Bronchial epithelial cell (primary cell): Measurements from ENCODE around the gene MGA. TPM values are rescaled to one million over a fixed set of nuclear protein-coding genes. Genes with fewer than 3 reads are reported as not detected.

Source experiments
- DNase-seq: peaks from one replicate; pipeline ENCODE4 v3.0.0-alpha.2; 2010; ENCODE audit warnings: low read depth
- FAIRE-seq: peaks from 2 replicates; lab custom pipeline; 2011; peaks lifted over from hg19 to GRCh38; lab: Jason Lieb, UNC
- H3K27me3 ChIP-seq: 2 replicates; pipeline ENCODE4 v1.5.1; 2011; ENCODE audit warnings: low read length; ENCODE audit not compliant: control insufficient read depth, insufficient read depth
- H3K36me3 ChIP-seq: 2 replicates; pipeline ENCODE4 v1.5.1; 2011; ENCODE audit warnings: low read length; ENCODE audit not compliant: control insufficient read depth, insufficient read depth
- H3K4me3 ChIP-seq: 2 replicates; pipeline ENCODE4 v1.5.1; 2011; ENCODE audit warnings: mild to moderate bottlenecking, low read depth, low read length, control low read depth
- CTCF ChIP-seq: IDR thresholded peaks from 2 replicates; pipeline ENCODE4 v1.5.1; 2011; ENCODE audit warnings: mild to moderate bottlenecking, moderate library complexity, low read length, control low read depth, inconsistent platforms; ENCODE audit not compliant: insufficient read depth, severe bottlenecking
- total RNA-seq: library from RNA; depleted of rRNA; stranded (reverse); fragments of >200 nt; gene quantifications from 2 replicates; pipeline ENCODE4 v1.2.1, GENCODE V29; 2014

Gene MGA
- total RNA-seq, 1 donor from 2014 or later: 24.0 TPM

- DNase-seq: no peak
- no peaks in the 10 kb centered on the region for H3K27me3 ChIP-seq
- FAIRE-seq: no peak
- no peak for TF ChIP-seq CTCF
- H3K36me3 ChIP-seq: peaks cover 8% of the 10 kb centered on the region
- H3K4me3 ChIP-seq: no peak overlapping the region
Measured at GRCh38 chr15:41798607-41799487, 138.6 kb downstream of the MGA start.

- no peak overlapping the region for H3K4me3 ChIP-seq
- peaks cover 8% of the 10 kb centered on the region for H3K36me3 ChIP-seq
- no peak for FAIRE-seq
- no peak for DNase-seq
- no peak for TF ChIP-seq CTCF
- H3K27me3 ChIP-seq: no peaks in the 10 kb centered on the region
Measured at GRCh38 chr15:41799488-41799805, 139.2 kb downstream of the MGA start.

- Histone ChIP-seq H3K4me3 (no peak overlapping the region), H3K27me3 (no peaks in the 10 kb centered on the region), H3K36me3 (peaks cover 8% of the 10 kb centered on the region)
- no peak for DNase-seq
- FAIRE-seq: no peak
- TF ChIP-seq CTCF: no peak
Measured at GRCh38 chr15:41801185-41801584, 141.0 kb downstream of the MGA start.

GRCh38 chr15:41801850-41802455 lies 141.7 kb downstream of the MGA start:
- Histone ChIP-seq H3K36me3 (peaks cover 8% of the 10 kb centered on the region), H3K27me3 (no peaks in the 10 kb centered on the region), H3K4me3 (no peak overlapping the region)
- DNase-seq (peak; percentile 90), FAIRE-seq (no peak)
- TF ChIP-seq CTCF: no peak

- FAIRE-seq (peak; percentile 98), DNase-seq (peak; percentile 99)
- Histone ChIP-seq H3K27me3 (no peaks in the 10 kb centered on the region), H3K36me3 (peaks cover 5% of the 10 kb centered on the region), H3K4me3 (no peak overlapping the region)
- TF ChIP-seq CTCF: no peak
Measured at GRCh38 chr15:41804361-41804760, 144.2 kb downstream of the MGA start.
